Activated T-cell treated with anti-CD3 and anti-CD28 coated beads, Interleukin-2, amount 50 U/mL, for 4 hours (primary cell): ENCODE results near the gene TSKU. TPM values are rescaled to one million over a fixed set of nuclear protein-coding genes. Genes with fewer than 3 reads are reported as not detected.
A peak's percentile ranks its signal among the peaks of the same experiment; 100 is the strongest.
"Not testable (repeated sequence)": the region's sequence is repeated elsewhere in the genome, so short reads cannot be mapped to it uniquely, and the experiment has no call there.

Experiments used
- ATAC-seq, 2 donors: fragments of 200-7000 bp; cut with Tn5 transposase; one replicate each; pipeline ENCODE4 v1.10.0; 2021
- DNase-seq: peaks from one replicate; pipeline ENCODE4 v3.0.0-alpha.2; 2020
- H3K27me3 Mint-ChIP-seq: one replicate; pipeline ENCODE4 v1.8.0; 2021; ENCODE audit warnings: low read depth, mixed read lengths
- H3K36me3 Mint-ChIP-seq: one replicate; pipeline ENCODE4 v1.8.0; 2022; ENCODE audit warnings: mixed read lengths; ENCODE audit not compliant: insufficient read depth
- H3K4me1 Mint-ChIP-seq: one replicate; pipeline ENCODE4 v1.8.0; 2021; ENCODE audit warnings: low read depth, mixed read lengths
- H3K4me3 Mint-ChIP-seq: one replicate; pipeline ENCODE4 v1.8.0; 2021; ENCODE audit warnings: mild to moderate bottlenecking, moderate library complexity, mixed read lengths
- H3K9me3 Mint-ChIP-seq: one replicate; pipeline ENCODE4 v1.8.0; 2021; ENCODE audit warnings: mixed read lengths
- total RNA-seq, 3 donors: library from RNA; stranded (reverse); gene quantifications; one replicate each; pipeline ENCODE4 v1.2.1, GENCODE V29; 2021

Gene TSKU
- total RNA-seq, 3 donors from 2014 or later, result 0.16 to 0.38 (median 0.30) TPM

GRCh38 chr11:76805206-76805913, 22.2 kb downstream of the TSKU start:
- DNase-seq (no peak), ATAC-seq (peak; percentile 28 to 44)
- Mint-ChIP-seq H3K9me3 (no peaks in the 10 kb centered on the region), H3K4me3 (no peak overlapping the region), H3K4me1 (peaks cover 22% of the 10 kb centered on the region), H3K27me3 (peaks cover 31% of the 10 kb centered on the region), H3K36me3 (no peaks in the 10 kb centered on the region)

GRCh38 chr11:76806131-76806530, 23.0 kb downstream of the TSKU start:
- no peaks in the 10 kb centered on the region for H3K36me3 Mint-ChIP-seq
- peaks cover 31% of the 10 kb centered on the region for H3K27me3 Mint-ChIP-seq
- H3K9me3 Mint-ChIP-seq, result no peaks in the 10 kb centered on the region
- ATAC-seq (no peak), DNase-seq (no peak)
- peaks cover 24% of the 10 kb centered on the region for H3K4me1 Mint-ChIP-seq
- H3K4me3 Mint-ChIP-seq, result no peak overlapping the region

GRCh38 chr11:76806608-76807205, 23.6 kb downstream of the TSKU start:
- Mint-ChIP-seq H3K27me3 (peaks cover 31% of the 10 kb centered on the region), H3K4me3 (no peak overlapping the region), H3K36me3 (no peaks in the 10 kb centered on the region), H3K4me1 (peaks cover 24% of the 10 kb centered on the region), H3K9me3 (no peaks in the 10 kb centered on the region)
- DNase-seq, result no peak
- ATAC-seq, result no peak

- no peaks in the 10 kb centered on the region for H3K36me3 Mint-ChIP-seq
- DNase-seq, result peak; percentile 60
- ATAC-seq, result no peak
- no peaks in the 10 kb centered on the region for H3K9me3 Mint-ChIP-seq
- no peak overlapping the region for H3K4me3 Mint-ChIP-seq
- peaks cover 24% of the 10 kb centered on the region for H3K4me1 Mint-ChIP-seq
- H3K27me3 Mint-ChIP-seq, result peaks cover 31% of the 10 kb centered on the region
Observed at GRCh38 chr11:76807206-76807875, 24.2 kb downstream of the TSKU start.

GRCh38 chr11:76808171-76808570, 25.0 kb downstream of the TSKU start:
- peaks cover 29% of the 10 kb centered on the region for H3K27me3 Mint-ChIP-seq
- no peak for ATAC-seq
- H3K36me3 Mint-ChIP-seq, result no peaks in the 10 kb centered on the region
- no peaks in the 10 kb centered on the region for H3K9me3 Mint-ChIP-seq
- no peak overlapping the region for H3K4me3 Mint-ChIP-seq
- no peak for DNase-seq
- peaks cover 24% of the 10 kb centered on the region for H3K4me1 Mint-ChIP-seq

GRCh38 chr11:76808996-76809395, 25.8 kb downstream of the TSKU start:
- Mint-ChIP-seq H3K36me3 (no peaks in the 10 kb centered on the region), H3K4me3 (no peak overlapping the region), H3K9me3 (no peaks in the 10 kb centered on the region), H3K4me1 (peaks cover 18% of the 10 kb centered on the region), H3K27me3 (peaks cover 25% of the 10 kb centered on the region)
- no peak for DNase-seq
- ATAC-seq, result no peak

- Mint-ChIP-seq H3K4me3 (no peak overlapping the region), H3K4me1 (peaks cover 9% of the 10 kb centered on the region), H3K27me3 (peaks cover 23% of the 10 kb centered on the region), H3K36me3 (no peaks in the 10 kb centered on the region), H3K9me3 (peaks cover 2% of the 10 kb centered on the region)
- DNase-seq, result no peak
- ATAC-seq, result peak; percentile 61 to 69
Observed at GRCh38 chr11:76810151-76810853, 27.1 kb downstream of the TSKU start.

GRCh38 chr11:76811259-76811658, 28.1 kb downstream of the TSKU start:
- Mint-ChIP-seq H3K4me3 (no peak overlapping the region), H3K4me1 (peaks cover 5% of the 10 kb centered on the region)

GRCh38 chr11:76814414-76814813, 31.3 kb downstream of the TSKU start:
- Mint-ChIP-seq H3K36me3 (no peaks in the 10 kb centered on the region), H3K4me3 (no peak overlapping the region), H3K9me3 (peaks cover 20% of the 10 kb centered on the region), H3K4me1 (peaks cover 5% of the 10 kb centered on the region), H3K27me3 (peaks cover 10% of the 10 kb centered on the region)
- DNase-seq (no peak), ATAC-seq (no peak)

More at GRCh38 chr11:76811259-76811658, 28.1 kb downstream of the TSKU start:
- DNase-seq (no peak), ATAC-seq (no peak)
- Mint-ChIP-seq H3K27me3 (peaks cover 18% of the 10 kb centered on the region), H3K36me3 (no peaks in the 10 kb centered on the region), H3K9me3 (peaks cover 10% of the 10 kb centered on the region)

- Mint-ChIP-seq H3K27me3 (peaks cover 11% of the 10 kb centered on the region), H3K9me3 (peaks cover 20% of the 10 kb centered on the region)
- H3K4me1 Mint-ChIP-seq, ATAC-seq, DNase-seq, H3K4me3 Mint-ChIP-seq, H3K36me3 Mint-ChIP-seq: not testable (repeated sequence)
Observed at GRCh38 chr11:76815678-76816077, 32.5 kb downstream of the TSKU start.

- Mint-ChIP-seq H3K4me3 (no peak overlapping the region), H3K27me3 (peaks cover 11% of the 10 kb centered on the region), H3K4me1 (peaks cover 7% of the 10 kb centered on the region), H3K9me3 (peaks cover 20% of the 10 kb centered on the region), H3K36me3 (no peaks in the 10 kb centered on the region)
- no peak for ATAC-seq
- no peak for DNase-seq
Observed at GRCh38 chr11:76820184-76820566, 37.0 kb downstream of the TSKU start.

GRCh38 chr11:76821396-76821795, 38.2 kb downstream of the TSKU start:
- DNase-seq, H3K36me3 Mint-ChIP-seq, H3K4me1 Mint-ChIP-seq, ATAC-seq, H3K9me3 Mint-ChIP-seq, H3K27me3 Mint-ChIP-seq, H3K4me3 Mint-ChIP-seq: not testable (repeated sequence)

GRCh38 chr11:76822406-76822805, 39.2 kb downstream of the TSKU start:
- no peaks in the 10 kb centered on the region for H3K9me3 Mint-ChIP-seq
- peaks cover 7% of the 10 kb centered on the region for H3K4me1 Mint-ChIP-seq
- ATAC-seq, result no peak
- peaks cover 3% of the 10 kb centered on the region for H3K27me3 Mint-ChIP-seq
- H3K4me3 Mint-ChIP-seq, result no peak overlapping the region
- H3K36me3 Mint-ChIP-seq, result no peaks in the 10 kb centered on the region
- DNase-seq, result no peak

GRCh38 chr11:76823481-76824028, 40.4 kb downstream of the TSKU start:
- Mint-ChIP-seq H3K27me3 (peaks cover 3% of the 10 kb centered on the region), H3K4me3 (no peak overlapping the region), H3K4me1 (peaks cover 7% of the 10 kb centered on the region), H3K36me3 (no peaks in the 10 kb centered on the region), H3K9me3 (no peaks in the 10 kb centered on the region)
- no peak for DNase-seq
- ATAC-seq, result no peak
